Measurements from ENCODE around the gene KLHL35.

Gene KLHL35, protein sequence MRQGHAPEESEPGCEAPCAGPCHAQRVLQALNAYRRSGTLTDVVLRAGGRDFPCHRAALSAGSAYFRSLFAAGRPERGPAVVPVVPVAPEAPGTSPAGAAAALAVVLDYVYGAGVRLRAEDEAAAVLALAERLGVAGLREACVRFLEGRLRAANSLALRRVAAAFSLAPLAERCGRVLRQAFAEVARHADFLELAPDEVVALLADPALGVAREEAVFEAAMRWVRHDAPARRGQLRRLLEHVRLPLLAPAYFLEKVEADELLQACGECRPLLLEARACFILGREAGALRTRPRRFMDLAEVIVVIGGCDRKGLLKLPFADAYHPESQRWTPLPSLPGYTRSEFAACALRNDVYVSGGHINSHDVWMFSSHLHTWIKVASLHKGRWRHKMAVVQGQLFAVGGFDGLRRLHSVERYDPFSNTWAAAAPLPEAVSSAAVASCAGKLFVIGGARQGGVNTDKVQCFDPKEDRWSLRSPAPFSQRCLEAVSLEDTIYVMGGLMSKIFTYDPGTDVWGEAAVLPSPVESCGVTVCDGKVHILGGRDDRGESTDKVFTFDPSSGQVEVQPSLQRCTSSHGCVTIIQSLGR

DNA sequence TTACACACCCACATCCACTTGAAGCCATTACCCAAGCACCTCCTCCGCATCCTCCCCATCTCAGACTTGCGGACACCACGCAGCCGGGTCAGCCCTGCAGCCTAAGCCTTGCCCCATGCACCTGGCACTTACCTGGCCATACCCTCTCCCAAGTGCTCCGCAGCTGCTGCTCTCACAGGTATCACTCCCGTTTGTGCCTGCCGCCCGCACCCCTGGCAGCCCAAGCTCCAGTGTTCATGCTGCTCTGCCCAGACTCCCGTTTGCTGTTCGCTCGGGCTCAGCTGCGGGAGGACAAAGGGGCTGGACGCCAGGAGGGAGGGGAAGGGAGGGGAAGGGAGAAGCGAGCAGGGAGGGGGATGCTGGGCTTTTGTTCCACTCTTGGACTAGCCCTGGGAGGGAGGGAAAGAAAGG is at the start of gene KLHL35:
Gene KLHL35 (minus strand): TSS at position 293 of the 411 bp plus-strand sequence. CDS start 2,574 bp downstream, outside the sequence.
- no peak for DNase-seq (ENCODE audit: low read depth in 1 of 2, low spot score in 1 of 2)

DNA sequence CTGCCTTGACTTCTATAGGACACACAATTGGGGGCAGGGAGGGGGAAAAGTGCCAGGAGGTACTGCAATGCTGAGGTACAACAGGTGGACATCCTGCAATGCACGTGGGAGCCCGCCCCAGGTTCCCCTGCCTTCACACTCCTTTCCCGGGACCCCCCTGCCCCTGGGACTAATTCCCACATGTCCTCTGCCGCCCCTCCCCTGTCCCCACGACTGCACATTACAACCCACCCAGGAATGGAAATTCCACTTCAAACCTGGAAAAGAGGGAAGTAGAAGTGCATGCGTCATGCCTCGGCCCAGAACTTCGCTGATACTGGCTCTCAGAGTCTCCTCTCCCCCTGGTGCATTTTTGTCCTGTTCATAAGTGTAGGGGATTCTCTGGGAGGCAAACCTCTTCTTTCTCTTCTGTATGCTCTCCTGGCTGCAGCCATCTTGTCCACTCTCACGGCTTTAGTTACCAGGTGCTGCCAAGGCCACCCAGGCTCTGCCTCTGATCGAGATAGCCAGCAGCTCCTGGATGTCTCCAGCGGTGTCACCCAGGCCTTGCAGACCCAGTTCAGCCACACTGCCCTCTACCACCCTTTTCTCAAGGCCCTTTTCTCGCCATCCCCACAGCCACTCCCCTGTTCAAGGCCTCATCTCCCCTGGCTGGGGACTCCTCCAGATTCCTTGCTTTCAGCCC is 49.1 kb upstream of the KLHL35 start:
- no peak for DNase-seq (ENCODE audit: low read depth in 1 of 2, low spot score in 1 of 2)

DNA sequence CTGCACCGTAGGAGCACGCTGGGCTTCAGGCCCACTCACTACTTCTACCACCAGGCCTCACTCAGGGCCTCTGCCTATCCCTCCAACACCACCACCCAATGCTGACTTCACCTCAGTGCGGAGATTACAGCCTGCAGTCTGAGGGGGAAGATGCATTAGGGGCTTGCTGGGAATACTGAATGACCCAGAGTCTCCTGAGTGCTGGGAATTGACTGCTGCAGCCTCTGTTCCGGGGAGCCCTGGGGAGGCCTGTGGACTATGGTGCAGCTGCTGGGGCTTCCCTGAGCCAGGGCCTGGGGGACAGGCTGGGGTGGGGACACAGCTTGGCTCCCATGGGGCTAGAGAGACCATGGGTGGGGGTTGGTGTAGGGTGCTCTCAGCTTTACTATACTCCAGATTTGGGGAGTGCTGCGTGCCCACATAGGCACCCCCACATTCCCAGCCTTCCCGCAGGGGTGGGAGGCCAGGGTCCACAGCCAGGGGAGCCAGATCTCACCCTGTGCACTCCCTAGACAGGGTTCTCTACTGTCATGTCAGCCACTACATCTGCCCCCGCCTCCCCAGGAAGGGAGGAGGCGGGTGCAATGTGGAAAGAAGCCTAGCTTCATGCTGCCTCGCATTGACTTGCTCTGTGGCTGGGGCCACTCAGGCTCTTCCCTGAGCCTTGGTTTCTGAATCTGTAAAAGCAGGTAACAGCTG is 48.4 kb upstream of the KLHL35 start:
- no peak for DNase-seq (ENCODE audit: low read depth in 1 of 2, low spot score in 1 of 2)

DNA sequence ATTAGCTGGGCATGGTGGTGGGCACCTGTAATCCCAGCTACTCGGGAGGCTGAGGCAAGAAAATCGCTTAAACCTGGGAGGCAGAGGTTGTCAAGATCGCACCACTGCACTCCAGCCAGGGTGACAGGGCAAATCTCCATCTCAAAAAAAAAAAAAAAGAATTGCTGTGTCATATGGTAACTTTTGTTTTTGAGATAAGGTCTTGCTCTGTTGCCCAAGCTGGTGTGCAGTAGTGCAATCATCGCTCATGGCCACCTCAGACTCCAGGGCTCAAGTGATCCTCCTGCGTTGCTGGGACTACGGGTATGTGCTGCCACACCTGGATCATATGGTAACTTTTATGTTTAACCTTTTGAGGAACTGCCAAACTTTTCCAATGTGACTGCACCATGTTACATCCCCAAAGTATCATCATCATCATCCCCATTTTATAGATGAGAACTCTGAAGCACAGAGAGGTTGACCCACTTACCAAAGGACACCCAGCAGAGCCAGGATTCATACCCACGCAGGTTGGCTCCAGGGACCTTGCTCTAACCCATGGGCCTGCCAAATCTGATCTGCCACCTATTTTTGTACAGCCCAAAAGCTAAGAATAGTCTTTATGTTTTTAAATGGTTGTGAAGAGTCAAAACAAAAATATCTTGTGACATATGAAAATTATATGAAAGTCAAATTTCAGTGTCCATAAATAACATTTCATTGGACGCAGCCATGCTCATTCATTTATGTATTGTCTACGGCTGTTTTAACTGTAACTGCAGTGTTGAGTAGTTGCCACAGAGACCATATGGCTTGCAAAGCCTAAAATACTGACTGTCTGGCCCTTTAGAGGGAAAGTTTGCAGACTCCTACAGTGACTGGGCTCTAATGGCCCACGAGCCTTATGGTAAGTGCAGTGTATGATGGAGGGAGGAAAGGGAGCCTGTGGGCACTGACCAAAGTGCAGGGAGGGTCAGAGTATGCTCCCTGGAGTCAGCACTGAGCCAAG is 47.5 kb upstream of the KLHL35 start:
- no peak for DNase-seq (ENCODE audit: low read depth in 1 of 2, low spot score in 1 of 2)

DNA sequence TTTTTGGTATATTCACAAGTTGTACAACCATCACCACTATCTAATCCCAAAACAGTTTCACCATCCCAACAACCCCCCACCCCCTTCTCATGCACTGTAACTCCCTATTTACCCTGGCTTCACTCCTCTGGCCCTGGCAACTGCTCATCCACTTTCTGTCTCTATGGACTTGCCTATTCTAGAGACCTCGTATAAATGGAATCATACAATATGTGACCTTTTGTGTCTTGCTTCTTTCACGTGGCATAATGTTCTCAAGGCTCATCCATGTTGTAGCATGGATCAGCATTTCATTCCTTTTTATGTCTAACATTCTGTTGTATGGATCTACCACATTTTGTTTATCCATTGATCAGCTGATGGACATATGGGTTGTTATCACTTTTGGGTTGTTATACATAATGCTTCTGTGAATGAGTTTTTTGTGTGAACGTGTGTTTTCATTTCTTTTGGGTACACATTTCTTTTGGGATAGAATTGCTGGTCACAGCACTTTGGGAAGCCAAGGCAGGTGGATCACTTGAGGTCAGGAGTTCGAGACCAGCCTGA is 46.7 kb upstream of the KLHL35 start:
- DNase-seq (ENCODE audit: low read depth in 1 of 2, low spot score in 1 of 2): no peak

DNA sequence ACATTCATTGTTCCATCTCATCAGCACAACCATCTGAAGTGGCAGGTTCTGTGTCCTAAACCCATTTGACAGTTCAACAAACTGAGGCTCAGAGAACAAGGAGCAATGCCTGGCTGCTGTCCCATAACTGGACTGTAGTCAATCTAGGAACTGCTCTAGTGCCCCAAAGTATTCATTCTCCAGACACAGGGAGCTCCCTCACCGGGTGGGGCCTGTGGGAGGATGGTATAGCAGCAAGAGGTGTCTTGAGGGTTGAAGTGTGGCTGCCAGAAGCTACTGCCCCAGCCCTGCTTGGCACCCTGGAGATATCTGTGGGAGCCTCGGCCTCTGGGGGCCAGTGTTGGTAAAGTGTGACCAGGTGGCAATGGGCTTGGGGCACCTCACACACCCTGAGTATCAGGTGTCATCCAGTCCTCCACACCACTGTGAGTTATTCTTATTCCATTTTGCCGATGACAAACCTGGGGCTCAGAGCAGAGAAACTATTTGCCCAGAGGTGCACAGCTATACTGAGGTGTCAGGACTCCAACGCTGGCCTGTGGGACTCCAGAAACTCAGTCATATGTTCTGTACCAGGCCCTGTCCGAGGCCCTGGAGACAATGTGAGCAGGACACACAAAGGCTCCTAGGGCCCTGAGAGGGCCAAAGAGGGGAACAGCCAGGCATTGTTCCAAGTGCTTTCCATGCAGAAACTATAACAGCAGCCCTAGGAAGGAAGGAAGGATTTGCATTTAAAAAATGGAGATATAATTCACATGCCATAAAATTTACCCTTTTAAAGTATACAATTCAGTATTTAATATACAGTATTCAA is 46.0 kb upstream of the KLHL35 start:
- no peak for DNase-seq (ENCODE audit: low read depth in 1 of 2, low spot score in 1 of 2)

DNA sequence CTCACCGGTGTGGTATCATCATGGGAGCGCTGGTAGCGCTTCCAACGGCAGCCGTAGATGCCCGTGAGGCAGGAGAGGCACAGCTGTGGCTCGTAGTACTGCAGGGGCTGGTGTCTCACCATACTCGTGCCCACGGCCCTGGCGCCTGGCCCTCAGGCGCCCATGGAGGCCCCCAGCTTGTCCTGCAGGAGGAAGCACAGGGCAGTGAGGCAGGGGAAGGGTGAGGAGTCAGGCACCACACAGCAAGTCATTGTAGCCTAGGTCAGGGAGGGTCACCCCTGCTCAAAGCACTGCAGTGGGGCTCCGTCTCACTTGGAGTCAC is 44.6 kb upstream of the KLHL35 start:
- DNase-seq (ENCODE audit: low read depth in 1 of 2, low spot score in 1 of 2): no peak

DNA sequence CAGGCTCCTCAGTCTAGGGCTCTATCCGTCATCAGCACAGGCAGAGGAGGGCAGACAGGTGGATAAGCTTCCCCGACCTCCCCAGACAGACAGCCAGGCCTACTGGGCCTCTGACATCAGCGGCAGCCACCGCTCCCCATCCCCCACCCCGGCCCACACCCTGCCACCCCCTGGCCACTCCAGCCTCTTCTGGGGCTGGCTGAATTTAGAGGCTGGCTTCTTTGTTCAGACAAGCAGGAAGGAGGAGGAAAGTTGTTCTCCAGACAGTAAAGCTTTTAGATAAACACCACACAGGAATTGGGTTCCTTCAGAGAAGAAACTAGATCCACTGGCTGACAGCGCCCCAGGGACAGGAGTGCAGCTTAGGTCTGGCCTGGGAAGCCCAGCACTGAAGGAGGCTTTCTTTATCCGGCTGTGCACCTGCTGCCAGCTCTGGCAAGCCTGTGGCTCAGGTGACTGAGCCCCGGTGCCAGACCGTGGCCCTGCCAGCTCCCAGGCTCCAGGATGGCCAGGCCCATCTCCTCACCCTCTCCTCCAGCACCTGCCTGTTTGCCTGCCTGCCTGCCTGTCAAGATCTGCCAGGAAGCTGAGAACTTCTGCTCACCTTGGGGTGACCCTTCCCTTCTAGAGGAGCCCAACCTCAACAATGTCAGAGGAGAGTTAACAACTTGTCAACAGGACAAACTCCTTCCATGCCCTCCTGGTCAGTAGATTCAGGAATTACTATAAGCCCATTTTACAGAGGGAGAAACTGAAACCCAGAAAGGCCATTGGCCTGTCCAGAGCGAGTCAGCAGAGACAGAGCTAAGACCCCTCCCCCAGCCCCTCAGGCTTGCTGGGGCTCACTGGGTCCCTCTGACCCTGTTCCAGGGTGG is 44.0 kb upstream of the KLHL35 start:
- DNase-seq (ENCODE audit: low read depth in 1 of 2, low spot score in 1 of 2): no peak

DNA sequence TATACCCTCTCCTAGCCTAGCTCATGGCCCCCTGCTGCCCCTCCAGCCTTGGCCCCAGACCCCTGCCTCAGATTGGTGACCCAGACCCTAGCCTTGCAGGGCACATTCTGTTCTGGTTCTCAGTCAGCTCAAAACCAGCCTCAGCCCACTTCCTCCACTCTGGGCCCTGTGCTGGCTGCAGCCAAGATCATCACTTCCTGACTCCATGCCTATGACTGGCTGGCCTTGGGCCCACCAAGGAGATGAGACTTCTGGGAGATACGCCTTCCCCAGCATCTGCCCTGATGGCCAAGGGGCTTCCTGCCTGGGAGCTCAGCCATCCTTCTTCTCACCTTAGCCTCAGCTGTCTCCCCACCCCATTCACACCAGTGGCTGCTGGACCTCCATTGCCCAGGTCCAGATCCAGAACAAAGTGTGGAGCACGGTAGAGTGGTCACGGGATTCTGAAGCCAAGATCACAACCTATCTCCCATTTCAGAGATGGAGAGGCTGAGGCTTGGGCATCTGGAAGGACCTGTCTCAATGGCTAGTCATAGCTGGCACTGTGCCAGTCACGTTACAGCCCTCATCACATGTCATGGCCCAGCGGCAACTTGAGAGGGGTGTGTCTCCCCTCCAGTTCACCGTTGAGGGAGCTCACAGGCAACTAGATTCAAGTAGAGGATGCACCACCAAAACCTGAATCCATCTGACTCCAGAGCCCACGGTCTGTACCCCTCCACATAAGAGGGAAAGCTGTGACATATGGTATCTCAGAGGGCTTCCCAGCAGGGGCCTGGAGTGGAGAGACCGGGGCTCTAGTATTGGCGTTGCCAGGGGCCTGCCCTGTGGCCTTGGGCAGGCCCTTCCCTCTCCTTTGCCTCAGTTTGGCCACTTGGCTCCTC is 43.0 kb upstream of the KLHL35 start:
- no peak for DNase-seq (ENCODE audit: low read depth in 1 of 2, low spot score in 1 of 2)

DNA sequence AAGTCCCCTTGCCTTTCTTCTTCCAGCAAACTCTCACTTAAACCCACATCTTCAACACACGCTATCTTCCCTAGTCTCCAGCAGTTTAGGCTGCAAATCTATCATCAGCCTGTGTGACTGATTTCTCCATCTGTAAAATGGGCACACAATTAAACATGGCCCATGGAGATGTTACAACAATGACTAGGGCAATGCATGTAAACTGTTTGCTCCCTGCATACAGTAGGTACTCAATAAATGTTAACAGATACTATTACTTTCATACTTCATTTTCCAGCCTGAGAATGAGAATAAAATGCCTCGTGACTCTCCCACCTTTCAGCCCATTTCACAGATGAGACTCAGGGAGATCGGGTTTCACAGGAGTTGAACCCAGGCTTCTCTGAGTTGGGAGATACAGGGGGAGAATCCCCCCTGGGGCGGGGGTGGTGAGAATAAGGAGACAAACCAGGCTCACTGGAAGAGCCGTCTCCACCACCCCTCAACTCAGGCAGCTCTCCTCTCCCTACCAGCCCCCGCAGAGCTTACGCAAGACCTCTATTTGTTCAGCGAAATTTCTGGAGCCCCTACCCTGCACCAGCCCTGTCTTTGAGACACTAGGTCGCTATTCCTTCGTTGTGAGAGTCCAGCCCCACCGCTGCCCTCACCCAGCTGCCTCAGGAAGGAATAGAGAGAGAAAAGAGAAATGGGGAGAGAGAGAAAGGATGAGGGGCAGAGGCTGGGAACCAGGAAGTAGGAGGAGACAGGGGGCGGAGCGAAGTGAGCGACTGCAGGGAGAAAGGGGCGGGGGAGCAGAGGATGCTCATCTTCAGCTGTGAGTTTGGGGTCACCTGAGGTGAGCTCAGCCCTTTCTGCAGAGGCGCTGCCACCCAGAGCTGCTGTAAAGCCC is 42.1 kb upstream of the KLHL35 start:
- DNase-seq (ENCODE audit: low read depth in 1 of 2, low spot score in 1 of 2): peak; percentile 5 to 35

DNA sequence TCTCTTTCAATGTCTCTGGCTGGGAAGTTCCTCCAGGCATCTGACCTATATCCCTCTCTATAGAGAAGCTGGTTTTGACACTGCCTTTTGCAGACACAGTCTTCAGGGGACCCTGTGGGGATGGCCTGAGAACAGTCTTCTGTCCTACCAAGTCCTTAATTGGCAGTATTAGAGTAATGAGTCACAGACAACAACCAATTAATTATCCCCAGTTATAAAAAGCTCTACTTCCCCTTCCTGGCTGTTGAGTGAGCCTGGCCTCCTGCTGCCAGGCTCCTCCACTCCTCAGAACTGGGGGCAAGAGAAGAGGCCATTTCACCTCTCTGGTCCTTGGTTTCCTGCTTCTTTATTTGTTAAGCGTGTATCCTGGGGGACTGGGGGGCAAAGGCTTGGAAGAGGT is 41.2 kb upstream of the KLHL35 start:
- no peak for DNase-seq (ENCODE audit: low read depth in 1 of 2, low spot score in 1 of 2)

DNA sequence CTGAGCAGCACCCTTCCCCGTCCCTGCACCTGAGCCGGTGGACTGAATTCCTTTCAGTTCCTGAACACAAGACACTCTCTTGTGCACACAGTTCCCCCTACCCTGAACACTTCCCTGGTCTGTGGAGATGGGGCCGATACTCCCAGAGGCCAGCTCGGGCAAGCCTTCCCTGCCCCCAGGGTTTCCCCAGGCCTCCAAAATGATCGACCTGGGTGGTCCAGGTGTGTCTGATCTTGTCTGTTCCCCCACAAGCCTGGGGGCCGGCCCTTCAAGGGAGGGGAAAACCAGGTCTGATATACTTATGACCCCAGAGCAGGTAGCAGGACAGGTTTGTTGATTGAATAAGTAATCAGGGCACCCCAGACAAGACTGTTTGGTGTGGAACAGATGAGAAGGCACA is 40.7 kb upstream of the KLHL35 start:
- DNase-seq (ENCODE audit: low read depth in 1 of 2, low spot score in 1 of 2): no peak

DNA sequence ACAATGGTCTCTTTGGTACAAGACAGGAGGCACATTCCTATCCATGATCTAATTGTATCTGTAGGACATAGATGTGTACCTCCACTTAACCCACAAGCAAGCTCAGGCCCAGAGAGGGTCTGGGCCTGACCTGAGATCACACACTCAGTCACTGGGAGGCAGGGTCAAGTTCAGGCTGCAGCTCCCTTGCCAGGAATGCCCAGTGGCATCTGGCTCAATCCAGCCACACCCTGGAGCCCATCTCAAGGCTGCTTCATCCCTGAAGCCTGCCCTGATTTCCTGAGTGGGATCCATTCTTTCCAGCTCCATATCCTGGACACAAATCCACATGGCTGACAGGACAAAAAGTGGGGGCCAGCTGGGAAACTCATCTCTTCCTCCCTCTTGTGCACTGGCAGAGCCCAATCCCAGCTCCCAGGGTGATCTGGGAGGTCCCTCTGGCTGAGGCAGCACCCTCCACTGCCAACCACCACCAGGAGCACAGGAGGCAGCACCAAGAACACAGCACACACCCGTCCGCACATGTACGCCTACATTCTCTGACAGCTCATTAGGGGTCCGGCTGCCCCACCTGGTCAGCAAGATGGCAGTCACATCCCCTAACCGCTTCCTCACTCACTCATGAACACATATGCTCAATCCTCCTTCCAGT is 39.2 kb upstream of the KLHL35 start:
- DNase-seq (ENCODE audit: low read depth in 1 of 2, low spot score in 1 of 2): no peak

DNA sequence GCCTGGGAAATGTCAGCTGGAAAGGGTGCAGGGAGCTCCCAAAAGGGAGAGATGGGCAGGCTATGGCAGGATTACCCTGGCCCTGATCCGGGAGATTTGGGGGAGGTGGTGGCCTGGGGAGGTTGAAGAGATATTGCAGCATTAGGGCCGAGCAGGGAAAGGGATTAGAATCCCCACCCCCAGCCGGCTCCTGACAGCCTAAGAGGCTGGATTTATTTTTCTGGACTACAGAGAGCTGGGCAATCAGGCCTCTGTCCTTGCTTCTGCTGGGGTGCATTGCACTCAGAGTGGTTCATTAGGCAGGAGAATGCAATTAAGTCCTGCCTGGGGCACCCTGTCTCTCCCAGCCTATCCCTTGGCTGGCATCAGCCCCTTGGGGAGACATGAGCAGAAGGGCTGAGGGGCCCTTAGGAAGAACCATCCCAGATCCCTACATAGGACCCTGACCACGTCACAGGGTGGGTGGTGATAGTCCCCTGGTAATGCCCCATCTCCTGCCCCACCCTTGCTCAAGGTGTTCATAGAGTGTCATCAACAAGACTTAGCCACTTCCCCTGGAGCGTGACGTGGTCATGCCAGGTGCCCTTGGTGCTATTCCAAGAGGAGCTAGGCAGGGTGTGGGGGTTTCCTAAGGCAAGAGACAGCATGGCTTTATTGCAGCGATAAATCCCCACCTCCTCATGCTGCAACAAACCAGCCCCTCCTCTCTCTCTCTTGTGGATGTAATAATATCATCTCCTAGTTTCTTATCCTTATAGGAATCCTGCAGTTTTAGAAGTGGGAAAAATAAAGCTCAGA is 38.4 kb upstream of the KLHL35 start:
- DNase-seq (ENCODE audit: low read depth in 1 of 2, low spot score in 1 of 2): no peak

DNA sequence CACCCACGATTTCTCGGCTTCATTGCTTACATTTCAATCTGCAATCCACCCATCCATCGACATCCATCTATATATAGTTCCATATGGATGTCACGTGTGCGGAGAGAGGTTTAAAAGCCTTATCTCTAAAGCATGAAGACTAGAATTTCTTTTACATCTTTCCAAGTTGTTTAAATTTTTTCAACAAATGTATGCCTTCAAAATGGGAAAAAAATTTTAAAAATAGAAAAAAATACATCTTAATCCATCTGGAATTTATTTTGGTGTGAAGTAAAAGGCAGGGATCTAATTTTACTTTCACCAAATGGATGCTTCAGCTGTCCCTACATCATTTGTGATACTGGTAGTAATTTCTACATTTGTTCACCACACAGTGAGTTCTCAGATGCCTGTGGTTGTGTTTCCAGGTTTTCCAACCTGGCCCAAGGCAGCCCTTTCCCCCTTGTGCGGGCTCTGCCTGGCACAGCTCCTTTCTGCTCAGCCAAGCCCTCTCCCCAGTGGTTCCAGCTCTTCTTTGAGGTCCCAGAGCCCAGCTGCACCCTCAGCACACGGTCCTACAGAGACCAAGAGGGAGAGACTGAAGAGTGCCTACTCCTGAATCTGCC is 37.6 kb upstream of the KLHL35 start:
- DNase-seq (ENCODE audit: low read depth in 1 of 2, low spot score in 1 of 2): no peak
